HUDEP-2 (cell line): ENCODE data around the gene DAZ1.
"Not testable (repeated sequence)": the region's sequence is repeated elsewhere in the genome, so short reads cannot be mapped to it uniquely, and the experiment has no call there.

Experiments
- DNase-seq, 76 experiments: peaks; one replicate each; lab custom pipeline; 2025; ENCODE audit not compliant: unreplicated experiment in 76 of 76; lab: John Stamatoyannopoulos, UW

Gene DAZ1, protein sequence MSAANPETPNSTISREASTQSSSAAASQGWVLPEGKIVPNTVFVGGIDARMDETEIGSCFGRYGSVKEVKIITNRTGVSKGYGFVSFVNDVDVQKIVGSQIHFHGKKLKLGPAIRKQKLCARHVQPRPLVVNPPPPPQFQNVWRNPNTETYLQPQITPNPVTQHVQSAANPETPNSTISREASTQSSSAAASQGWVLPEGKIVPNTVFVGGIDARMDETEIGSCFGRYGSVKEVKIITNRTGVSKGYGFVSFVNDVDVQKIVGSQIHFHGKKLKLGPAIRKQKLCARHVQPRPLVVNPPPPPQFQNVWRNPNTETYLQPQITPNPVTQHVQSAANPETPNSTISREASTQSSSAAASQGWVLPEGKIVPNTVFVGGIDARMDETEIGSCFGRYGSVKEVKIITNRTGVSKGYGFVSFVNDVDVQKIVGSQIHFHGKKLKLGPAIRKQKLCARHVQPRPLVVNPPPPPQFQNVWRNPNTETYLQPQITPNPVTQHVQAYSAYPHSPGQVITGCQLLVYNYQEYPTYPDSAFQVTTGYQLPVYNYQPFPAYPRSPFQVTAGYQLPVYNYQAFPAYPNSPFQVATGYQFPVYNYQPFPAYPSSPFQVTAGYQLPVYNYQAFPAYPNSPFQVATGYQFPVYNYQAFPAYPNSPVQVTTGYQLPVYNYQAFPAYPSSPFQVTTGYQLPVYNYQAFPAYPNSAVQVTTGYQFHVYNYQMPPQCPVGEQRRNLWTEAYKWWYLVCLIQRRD

DNA sequence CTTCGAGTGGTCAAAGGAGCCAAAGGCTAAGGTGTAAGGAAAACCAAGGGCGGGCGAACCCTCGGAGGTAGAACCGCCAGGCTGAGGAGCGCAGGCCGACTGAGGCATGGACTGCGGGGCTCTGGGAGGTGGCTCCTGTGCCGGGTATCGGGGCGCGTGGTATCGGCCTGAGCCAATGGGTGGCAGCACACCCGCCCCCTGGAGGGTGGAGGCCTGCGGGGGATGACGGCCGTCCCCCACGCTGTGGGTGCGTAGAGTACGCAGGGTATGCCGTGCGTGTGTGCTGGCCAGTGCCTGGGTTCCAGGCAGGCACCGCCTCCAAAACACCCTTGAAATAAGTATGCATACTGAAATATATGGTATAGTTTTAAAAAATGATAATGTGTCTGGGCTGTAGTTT is at the start of gene DAZ1:
Gene DAZ1, minus strand, starts transcription at position 101 of the 400 bp plus-strand sequence. CDS start 208 bp downstream, outside the sequence.
- DNase-seq, result not testable (repeated sequence)

DNA sequence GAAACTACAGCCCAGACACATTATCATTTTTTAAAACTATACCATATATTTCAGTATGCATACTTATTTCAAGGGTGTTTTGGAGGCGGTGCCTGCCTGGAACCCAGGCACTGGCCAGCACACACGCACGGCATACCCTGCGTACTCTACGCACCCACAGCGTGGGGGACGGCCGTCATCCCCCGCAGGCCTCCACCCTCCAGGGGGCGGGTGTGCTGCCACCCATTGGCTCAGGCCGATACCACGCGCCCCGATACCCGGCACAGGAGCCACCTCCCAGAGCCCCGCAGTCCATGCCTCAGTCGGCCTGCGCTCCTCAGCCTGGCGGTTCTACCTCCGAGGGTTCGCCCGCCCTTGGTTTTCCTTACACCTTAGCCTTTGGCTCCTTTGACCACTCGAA is 20.4 kb upstream of the DAZ1 start, which contains the start of gene DAZ2:
Gene DAZ2, plus strand, starts transcription at position 301 of the 400 bp plus-strand sequence. CDS start 208 bp downstream, outside the sequence.
- not testable (repeated sequence) for DNase-seq

DNA sequence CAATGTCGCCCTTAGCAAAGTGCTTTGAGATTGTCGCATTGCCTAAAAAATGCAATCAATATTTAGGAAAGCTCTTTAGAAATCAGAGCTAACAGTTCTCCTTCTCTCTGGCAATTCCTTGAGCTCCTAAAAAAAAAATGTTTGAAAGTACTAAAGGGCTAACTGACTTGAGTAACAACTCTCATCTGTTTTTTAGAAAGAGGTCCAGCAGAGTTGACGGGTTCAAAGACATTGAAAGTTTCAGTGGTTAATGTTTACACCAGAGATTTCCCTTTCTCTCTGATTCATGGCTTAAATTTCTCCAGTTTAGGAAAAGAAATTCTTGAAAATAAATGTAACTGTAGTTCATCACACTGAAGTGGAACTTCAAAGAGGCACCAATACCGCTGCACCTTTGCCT is 11.9 kb upstream of the DAZ1 start:
- not testable (repeated sequence) for DNase-seq

DNA sequence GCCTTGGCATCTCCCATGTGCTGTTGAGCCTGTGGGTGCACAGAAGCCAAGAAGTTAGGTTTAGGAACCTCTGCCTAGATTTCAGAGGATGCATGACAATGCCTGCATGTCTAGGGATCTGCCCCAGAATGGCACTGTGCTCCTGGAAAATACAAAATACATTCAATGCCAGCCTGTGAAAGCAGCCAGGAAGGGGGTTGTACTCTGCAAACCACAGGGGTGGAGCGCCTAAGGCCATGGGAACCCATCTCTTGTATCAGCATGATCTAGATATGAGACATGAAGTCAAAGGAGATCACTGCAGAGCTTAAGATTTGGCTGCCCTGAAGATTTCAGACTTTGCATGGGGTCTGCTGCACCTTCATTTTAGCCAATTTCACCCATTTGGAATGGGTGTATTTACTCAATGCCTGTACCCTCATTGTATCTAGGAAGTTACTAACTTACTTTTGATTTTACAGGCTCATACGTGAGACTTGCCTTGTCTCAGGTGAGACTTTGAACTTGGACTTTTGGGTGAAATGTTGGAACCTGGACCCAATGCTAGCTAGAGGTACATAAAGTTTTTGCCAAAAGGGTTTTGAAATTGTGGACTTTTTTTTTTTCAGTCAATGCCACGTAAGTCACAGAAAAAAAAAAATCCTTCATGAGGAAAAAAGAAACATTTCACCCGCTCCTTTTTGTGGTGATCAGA is 11.1 kb upstream of the DAZ1 start:
- DNase-seq, result not testable (repeated sequence)

DNA sequence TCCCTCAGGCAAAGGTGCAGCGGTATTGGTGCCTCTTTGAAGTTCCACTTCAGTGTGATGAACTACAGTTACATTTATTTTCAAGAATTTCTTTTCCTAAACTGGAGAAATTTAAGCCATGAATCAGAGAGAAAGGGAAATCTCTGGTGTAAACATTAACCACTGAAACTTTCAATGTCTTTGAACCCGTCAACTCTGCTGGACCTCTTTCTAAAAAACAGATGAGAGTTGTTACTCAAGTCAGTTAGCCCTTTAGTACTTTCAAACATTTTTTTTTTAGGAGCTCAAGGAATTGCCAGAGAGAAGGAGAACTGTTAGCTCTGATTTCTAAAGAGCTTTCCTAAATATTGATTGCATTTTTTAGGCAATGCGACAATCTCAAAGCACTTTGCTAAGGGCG is 8.6 kb upstream of the DAZ1 start:
- DNase-seq, result not testable (repeated sequence)
